Measurements from ENCODE around the gene CCDC194. TPM values are rescaled to one million over a fixed set of nuclear protein-coding genes. Genes with fewer than 3 reads are reported as not detected.
A peak's percentile ranks its signal among the peaks of the same experiment; 100 is the strongest.

The CCDC194 gene
- total RNA-seq, 1 experiment from 2014 or later: not detected

DNA sequence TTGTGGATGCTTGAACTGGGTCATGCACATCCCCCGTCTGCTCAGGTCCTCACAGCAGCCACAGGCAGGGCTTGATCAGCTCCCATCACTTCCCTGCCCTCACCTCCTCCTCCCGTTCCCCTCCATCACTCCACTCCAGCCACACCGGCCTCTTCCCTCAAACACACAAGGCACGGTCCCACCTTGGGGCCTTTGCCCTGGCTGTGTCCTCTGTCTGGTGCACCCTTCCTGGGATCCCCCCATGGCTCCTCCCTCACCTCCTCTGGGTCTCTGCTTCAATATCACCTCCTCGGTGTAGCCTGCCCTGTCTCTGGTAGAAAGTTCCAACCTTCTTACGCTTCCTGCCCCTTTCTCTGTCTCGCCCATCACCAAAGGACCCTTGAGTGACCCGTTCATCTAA, 40.6 kb downstream of the CCDC194 start:
- Mint-ChIP-seq H3K27me3 (ENCODE audit: unreplicated experiment) (peaks cover 45% of the 10 kb centered on the region), H3K27ac (ENCODE audit: unreplicated experiment) (no peak overlapping the region), H3K4me3 (ENCODE audit: low read depth, unreplicated experiment) (no peak overlapping the region), H3K9me3 (ENCODE audit: low read depth, unreplicated experiment) (no peaks in the 10 kb centered on the region), H3K36me3 (ENCODE audit: insufficient read depth, unreplicated experiment) (no peaks in the 10 kb centered on the region), H3K4me1 (ENCODE audit: low read depth, unreplicated experiment) (peaks cover 10% of the 10 kb centered on the region)
- intact Hi-C loops (cut with micrococcal nuclease; ENCODE audit: unreplicated experiment): no loop called here
- no TSS peak for BruUV-seq (replicated peaks)
- TF ChIP-seq, protein P1, sequence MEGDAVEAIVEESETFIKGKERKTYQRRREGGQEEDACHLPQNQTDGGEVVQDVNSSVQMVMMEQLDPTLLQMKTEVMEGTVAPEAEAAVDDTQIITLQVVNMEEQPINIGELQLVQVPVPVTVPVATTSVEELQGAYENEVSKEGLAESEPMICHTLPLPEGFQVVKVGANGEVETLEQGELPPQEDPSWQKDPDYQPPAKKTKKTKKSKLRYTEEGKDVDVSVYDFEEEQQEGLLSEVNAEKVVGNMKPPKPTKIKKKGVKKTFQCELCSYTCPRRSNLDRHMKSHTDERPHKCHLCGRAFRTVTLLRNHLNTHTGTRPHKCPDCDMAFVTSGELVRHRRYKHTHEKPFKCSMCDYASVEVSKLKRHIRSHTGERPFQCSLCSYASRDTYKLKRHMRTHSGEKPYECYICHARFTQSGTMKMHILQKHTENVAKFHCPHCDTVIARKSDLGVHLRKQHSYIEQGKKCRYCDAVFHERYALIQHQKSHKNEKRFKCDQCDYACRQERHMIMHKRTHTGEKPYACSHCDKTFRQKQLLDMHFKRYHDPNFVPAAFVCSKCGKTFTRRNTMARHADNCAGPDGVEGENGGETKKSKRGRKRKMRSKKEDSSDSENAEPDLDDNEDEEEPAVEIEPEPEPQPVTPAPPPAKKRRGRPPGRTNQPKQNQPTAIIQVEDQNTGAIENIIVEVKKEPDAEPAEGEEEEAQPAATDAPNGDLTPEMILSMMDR (IDR thresholded peaks at IDR 0.05; ENCODE audit: unreplicated experiment): no peak
- CTCF ChIA-PET: no interaction called here
- no peak for DNase-seq

DNA sequence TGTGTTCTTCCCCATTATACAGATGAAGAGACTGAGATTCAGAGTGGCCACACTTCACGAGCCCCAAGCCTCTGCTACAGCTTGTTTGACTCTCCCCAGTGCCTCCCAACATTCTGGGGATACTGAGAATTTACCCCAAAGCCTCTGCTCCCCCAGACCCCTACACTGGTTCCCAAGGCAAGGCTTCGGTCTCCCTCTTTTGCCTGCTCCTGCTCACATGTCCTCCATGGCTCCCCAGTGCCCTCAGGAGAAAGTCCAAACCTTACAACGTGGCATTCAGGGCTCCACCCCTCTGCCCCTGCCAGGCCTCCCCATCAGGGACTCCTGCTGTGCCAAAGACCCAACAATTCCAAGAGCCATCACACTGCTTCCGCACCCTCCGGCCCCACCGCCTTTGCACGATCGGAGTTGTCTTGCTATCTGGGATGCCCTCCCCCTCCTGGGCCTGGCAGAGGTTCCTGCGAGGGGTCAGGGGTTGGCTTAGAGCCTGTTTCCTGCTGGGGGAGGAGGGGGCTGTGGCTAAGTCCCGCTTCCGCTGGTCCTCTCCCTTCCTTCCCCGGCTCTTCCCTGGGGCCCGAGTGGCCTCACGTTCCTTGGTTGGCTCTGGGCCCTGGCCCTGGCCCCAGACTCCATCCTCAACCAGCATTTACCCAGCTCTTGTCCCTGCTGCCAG, 41.3 kb downstream of the CCDC194 start:
- intact Hi-C loops (cut with micrococcal nuclease; ENCODE audit: unreplicated experiment): no loop called here
- Mint-ChIP-seq H3K27ac (ENCODE audit: unreplicated experiment) (no peak overlapping the region), H3K4me3 (ENCODE audit: low read depth, unreplicated experiment) (no peak overlapping the region), H3K9me3 (ENCODE audit: low read depth, unreplicated experiment) (no peaks in the 10 kb centered on the region), H3K36me3 (ENCODE audit: insufficient read depth, unreplicated experiment) (no peaks in the 10 kb centered on the region), H3K27me3 (ENCODE audit: unreplicated experiment) (peaks cover 45% of the 10 kb centered on the region), H3K4me1 (ENCODE audit: low read depth, unreplicated experiment) (peaks cover 10% of the 10 kb centered on the region)
- TF ChIP-seq, protein P1 (IDR thresholded peaks at IDR 0.05; ENCODE audit: unreplicated experiment): no peak
- BruUV-seq (replicated peaks): no TSS peak
- DNase-seq: no peak
- CTCF ChIA-PET: no interaction called here

DNA sequence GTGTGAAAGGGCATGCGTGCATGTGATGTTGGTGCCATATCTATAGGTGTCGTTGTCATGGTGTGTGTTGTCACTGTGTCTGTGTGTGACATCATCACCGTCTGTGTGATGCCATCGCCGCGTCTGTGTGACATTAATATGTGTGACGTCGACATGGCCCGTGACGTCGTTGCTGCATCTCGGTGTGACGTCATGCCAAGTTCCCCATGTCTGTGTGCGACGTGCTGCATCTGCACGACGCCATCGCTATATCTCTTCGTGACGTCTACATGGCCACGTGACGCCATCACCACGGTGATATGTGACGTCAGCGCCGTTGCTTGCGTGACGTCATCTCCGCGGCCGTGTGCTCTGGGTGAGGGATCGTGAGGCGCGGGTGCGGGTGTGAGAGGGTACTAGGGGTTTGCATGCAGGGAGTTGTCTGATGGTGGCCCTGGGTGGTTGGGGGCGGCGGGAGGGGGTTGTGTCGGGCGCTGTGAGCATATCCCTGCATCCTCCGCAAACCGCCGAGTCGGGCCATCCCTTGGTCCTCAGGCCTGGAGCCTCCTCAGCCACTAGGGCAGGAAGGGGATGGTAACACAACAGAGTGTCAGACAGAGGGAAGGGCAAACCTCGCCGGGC, 42.1 kb downstream of the CCDC194 start:
- H3K27me3 Mint-ChIP-seq (ENCODE audit: unreplicated experiment): peaks cover 47% of the 10 kb centered on the region
- intact Hi-C loops (cut with micrococcal nuclease; ENCODE audit: unreplicated experiment): no loop called here
- no peak overlapping the region for H3K27ac Mint-ChIP-seq (ENCODE audit: unreplicated experiment)
- no peak overlapping the region for H3K4me3 Mint-ChIP-seq (ENCODE audit: low read depth, unreplicated experiment)
- H3K9me3 Mint-ChIP-seq (ENCODE audit: low read depth, unreplicated experiment): no peaks in the 10 kb centered on the region
- H3K36me3 Mint-ChIP-seq (ENCODE audit: insufficient read depth, unreplicated experiment): no peaks in the 10 kb centered on the region
- BruUV-seq (replicated peaks): no TSS peak
- DNase-seq: no peak
- TF ChIP-seq, protein P1 (IDR thresholded peaks at IDR 0.05; ENCODE audit: unreplicated experiment): no peak
- peaks cover 10% of the 10 kb centered on the region for H3K4me1 Mint-ChIP-seq (ENCODE audit: low read depth, unreplicated experiment)
- CTCF ChIA-PET: no interaction called here

DNA sequence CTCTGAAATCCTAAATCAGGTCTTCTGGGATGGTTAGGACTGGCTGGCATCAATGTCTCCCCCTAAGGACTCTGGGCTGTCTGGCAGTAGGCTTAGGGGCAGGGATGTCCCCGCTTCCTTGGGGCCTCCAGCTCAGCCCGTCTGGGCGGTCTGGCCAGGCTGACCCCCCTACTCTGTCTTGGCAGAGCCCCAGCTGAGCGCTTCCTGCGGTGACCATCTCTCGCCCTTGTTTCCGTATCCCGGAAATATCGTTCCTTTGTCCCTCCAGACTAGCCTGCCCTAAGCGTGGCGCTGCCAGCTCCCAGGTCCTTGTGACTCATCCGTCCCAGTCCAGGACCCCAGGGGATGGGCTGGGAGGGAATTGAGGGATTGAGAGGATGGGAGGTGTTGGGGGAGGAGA, 45.3 kb downstream of the CCDC194 start:
- intact Hi-C loops (cut with micrococcal nuclease; ENCODE audit: unreplicated experiment): no loop called here
- H3K36me3 Mint-ChIP-seq (ENCODE audit: insufficient read depth, unreplicated experiment): peaks cover 6% of the 10 kb centered on the region
- DNase-seq: peak; percentile 41
- CTCF ChIA-PET: no interaction called here
- no TSS peak for BruUV-seq (replicated peaks)
- H3K27me3 Mint-ChIP-seq (ENCODE audit: unreplicated experiment): peaks cover 43% of the 10 kb centered on the region
- TF ChIP-seq, protein P1 (IDR thresholded peaks at IDR 0.05; ENCODE audit: unreplicated experiment): no peak
- peak overlapping the region; percentile 39 for H3K4me3 Mint-ChIP-seq (ENCODE audit: low read depth, unreplicated experiment)
- H3K4me1 Mint-ChIP-seq (ENCODE audit: low read depth, unreplicated experiment): peaks cover 9% of the 10 kb centered on the region
- no peak overlapping the region for H3K27ac Mint-ChIP-seq (ENCODE audit: unreplicated experiment)
- no peaks in the 10 kb centered on the region for H3K9me3 Mint-ChIP-seq (ENCODE audit: low read depth, unreplicated experiment)
